NCI-H526 (cell line): Measurements from ENCODE around the gene SATL1.
"Not testable (repeated sequence)": the region's sequence is repeated elsewhere in the genome, so short reads cannot be mapped to it uniquely, and the experiment has no call there.

Source experiments
- DNase-seq, 2 experiments: peaks; one replicate each; lab custom pipeline; 2025; lab: John Stamatoyannopoulos, UW

The SATL1 gene

GRCh38 chrX:85243761-85244449 is at the start of gene SATL1, which contains the start of gene ZNF711:
Gene SATL1, minus strand, starts transcription at chrX:85243779. Its CDS starts 134,811 bp downstream, at chrX:85108968.
Gene ZNF711, plus strand, starts transcription at chrX:85243991. Its CDS starts 3,582 bp downstream, at chrX:85247573.
- peak; percentile 80 to 93 for DNase-seq

DNA sequence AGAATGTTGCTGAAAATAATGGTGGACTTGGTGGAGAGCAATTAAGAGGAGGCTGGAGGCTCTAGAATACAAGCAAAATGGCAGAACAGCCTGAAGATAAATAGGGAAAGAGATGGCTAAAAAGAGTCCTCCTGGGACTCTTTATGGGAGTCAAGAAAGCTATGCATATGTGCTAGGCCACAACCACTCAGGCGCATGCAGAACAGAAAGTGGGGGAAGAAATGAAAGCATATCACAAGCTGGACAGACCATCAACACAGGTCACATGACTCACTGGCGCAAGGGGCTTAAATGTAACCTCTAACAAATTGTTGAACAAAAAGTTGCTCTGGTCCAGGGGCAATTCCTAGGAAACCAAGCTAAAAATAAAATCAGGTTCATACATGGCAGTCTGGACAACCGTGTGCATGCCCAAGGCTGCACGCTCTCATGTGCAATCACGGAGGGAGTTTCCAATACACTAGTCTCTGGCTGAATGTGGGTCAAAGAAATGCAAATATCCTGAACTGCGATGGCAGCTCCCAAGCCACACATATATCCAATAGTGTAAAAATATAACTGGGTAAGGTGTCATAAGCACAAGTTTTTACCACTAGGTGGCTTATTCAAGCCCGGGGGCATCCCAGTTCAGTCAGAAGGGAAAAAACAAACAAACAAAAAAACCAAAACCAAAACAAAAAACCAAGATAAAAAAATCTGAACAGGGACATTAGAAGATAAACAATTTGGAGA is 45.6 kb upstream of the SATL1 start:
- peak in 1 of 2 experiments; percentile 0 for DNase-seq

DNA sequence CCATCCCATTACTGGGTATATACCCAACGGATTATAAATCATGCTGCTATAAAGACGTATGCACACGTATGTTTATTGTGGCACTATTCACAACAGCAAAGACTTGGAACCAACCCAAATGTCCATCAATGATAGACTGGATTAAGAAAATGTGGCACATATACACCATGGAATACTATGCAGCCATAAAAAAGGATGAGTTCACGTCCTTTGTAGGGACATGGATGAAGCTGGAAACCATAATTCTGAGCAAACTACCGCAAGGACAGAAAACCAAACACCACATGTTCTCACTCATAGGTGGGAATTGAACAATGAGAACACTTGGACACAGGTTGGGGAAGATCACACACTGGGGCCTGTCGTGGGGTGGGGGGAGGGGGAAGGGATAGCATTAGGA is 41.7 kb upstream of the SATL1 start:
- DNase-seq: not testable (repeated sequence)

DNA sequence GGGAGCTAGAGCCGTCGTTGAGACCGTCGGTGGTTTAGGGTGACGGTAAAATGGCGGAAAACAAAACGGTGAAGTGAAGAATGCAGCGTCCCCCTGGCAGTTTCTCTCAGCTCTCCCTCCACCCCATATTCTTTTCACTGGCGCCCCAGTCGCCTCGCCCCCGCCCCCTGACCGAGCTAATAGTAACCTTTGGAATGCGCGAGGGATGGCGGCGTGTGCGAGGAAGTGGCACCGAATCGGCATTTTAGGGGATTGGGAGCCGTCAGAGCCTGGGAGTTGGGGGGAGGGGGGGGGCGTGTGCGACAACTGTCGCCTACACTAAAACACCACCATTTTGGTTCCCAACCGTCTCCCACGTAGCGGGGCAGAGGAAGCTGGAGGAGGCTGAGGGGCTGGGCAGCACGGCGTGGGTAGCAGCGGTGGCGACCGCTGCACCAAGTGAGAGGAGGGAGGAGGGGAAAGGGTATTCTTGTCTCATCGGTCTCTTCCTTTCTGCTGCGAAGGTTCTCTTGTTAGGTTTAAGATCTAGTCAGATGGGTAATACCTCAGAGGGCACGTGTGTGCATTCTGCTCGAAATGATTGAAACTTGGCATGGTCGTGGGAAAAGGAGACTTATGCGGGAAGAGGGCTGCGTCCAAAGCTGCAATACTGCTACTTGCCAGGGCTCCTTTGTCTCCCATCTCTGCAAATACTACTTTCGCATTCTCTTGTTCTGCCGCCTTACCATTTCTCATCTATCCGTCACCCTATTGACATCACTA is 1.1 kb upstream of the SATL1 start:
- DNase-seq: peak; percentile 46 to 54

GRCh38 chrX:85243155-85243554 is 424 bp downstream of the SATL1 start:
- peak; percentile 1 to 34 for DNase-seq

- no peak for DNase-seq
These were observed 20.2 kb downstream of the SATL1 start for GRCh38 chrX:85223359-85223758.

DNA sequence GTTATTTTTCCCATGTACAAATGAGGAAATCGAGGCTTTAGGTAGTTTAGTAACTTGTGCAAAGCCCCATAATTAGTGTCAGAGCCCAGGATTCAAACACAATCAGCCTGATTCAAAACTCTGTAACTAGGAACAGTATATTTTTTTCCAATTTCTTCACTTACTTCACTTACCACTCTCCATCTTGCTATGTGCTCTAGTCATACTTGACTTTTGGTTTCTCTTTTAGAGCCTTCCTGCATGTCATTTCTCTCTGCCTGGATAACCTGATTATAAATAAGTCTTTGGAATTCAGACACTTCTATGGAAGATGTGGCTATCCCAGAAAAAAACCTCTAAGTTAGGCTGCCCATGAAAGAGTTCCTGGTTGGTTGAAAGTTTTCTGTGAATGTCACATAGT is 22.2 kb downstream of the SATL1 start:
- DNase-seq: no peak

DNA sequence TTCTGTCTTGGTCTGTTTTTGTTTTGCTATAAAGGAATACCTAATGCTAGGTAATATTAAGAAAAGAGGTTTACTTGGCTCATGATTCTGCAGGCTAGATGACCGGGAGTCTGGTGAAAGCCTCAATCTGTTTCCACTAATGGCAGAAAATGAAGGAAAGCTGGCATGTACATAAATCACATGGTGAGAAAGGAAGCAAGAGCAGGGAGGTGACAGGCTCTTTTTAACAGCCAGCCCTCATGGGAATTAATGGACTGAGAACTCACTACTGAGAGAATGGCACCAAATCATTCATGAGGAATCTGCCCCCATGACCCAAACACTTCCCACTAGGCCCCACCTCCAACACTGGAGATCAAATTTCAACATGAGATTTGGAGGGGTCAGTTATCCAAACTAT is 27.6 kb downstream of the SATL1 start:
- DNase-seq: no peak

DNA sequence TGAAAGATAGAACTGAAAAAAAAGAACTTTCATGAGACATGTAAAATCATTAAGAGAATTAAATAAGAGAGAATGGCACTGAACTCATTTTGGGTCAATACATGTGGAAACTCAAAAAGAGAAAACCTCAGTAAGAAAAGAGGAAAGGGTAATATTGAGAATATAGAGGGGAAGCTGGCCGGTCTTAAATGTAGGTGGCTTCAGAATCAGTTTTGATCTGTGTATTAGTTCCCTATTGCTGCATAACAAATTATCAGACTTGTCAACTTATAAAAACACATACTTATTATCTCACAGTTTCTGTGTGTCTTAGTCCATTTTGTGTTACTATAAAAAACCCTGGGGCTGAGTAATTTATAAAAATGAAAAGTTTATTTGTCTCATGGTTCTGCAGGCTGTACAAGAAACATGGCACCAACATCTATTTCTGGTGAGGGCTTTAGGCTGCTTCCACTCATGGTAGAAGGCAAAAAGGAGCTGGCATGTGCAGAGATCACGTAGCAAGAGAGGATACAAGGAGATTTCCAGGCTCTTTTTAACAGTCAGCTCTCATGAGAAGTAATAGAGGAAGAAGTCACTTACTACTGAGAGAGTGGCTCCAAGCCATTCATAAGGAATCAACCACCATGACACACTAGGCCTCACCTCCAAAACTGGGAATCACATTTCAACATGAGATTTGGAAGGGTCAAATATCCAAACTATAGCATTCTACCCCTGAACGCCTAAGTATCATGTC is 29.6 kb downstream of the SATL1 start:
- DNase-seq: no peak

DNA sequence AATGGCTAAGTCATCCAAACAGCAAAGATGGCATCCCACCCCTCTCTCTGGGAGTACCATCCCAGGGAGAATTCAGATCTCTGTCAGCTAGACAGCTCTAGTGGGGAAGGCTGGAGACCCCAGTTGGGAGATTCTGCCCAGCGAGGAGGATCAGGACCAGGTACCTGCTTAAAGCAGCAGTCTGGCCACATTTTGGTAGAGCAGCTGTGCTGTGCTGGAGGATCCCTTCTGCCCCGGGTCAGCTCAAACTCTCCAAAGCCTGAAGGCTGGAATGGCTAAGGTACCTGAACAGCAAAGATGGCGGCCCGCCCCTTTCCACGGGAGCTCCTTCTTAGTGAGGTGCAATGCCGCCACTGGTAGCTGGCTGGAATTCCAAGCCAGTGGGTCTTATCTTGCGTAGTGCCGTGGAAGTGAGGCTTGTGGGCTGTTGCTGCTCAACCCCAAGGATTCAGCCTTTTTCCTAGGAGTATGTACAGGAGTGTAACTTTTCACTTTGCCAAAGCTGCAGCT is 40.1 kb downstream of the SATL1 start:
- DNase-seq: no peak

DNA sequence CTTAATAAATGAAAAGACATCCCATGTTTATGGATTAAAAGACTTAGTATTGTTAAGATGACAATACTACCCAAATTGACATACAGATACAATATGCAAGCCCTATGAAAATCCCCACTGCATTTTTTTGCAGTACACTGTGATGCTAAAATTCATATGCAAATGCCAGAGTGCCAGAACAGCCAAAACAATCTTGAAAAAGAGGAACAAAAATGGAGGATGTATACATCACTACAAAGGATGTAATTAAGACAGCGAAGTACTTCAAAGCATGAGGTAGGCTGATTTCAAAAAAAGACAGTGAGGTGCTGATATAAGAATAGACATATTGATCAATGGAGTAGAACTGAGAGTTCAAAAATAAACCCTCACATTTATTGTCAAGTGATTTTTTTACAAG is 47.3 kb downstream of the SATL1 start:
- DNase-seq: no peak

DNA sequence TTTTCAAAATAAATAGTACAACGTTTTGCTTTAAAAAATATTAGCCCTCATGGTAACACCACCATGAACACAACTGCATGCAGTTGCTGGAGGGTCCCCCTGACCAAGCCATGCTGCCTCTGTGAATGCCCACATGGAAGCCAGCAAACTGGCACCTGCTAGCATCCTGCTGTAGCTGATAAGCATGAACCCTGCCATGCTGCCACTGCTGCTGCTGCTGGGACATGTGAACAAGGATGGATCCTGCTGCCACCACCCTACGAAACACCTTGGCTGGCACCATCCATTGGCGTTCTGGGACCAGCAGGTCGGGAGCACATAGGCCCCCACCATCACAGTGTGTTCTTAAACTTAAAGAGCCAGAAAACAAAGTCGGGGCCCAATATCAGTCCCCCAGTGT is 83.9 kb downstream of the SATL1 start:
- no peak for DNase-seq

DNA sequence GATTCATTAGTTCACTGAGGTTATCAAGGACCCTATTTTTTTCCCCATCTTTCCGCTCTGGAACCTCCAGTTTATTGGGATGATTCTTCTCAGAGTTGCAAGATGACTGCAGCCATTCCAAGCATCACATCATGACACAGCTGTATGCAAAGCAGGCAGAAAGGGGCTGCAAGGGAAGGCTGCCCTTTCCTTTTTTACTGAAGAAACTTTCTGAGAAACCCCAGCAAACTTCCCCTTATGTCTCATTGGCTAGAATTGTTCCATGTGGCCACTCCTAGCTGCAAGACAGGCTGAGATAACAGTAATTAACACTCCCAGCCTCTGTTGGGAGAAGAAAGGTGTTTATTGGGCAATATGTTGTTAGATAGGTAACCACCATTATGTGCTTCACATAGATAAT is 102.6 kb downstream of the SATL1 start:
- peak in 1 of 2 experiments; percentile 14 for DNase-seq

DNA sequence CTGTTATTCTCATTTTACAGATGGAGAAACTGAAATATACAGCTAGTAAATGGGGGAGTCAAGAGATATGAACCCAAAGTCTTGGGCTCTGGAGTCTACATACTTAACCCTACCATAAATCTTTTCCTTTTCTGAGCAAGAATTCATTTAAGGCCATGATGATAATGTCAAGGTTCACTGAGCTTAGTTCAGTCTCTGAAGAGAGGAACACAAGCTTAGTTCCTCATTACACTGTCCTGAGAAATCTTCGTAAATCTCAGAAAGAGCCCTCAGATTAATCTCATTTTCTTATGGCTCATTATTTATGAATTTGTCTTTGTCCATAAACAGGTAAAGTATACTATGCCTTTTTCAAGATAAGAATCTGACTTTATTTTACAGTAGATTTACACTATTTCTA is 104.2 kb downstream of the SATL1 start:
- no peak for DNase-seq

DNA sequence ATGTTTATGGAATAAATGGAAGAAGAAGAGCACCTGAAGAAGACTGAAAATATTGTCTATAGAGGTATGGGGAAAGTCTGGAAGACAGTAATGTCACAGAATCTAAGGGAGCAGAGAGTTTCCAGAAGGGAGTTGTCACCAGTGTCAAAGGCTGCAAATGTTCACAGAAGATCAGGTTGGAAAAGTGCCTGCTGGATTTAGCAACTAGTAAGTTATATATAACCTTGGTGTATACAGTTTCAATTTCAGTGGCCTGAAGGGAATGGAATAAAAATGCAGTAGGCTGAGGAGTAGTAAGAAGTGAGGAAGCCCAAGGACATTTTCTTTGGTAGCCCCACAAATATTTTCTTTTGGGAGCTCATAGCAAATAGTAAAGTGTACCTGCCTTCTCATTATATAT is 107.2 kb downstream of the SATL1 start:
- no peak for DNase-seq

DNA sequence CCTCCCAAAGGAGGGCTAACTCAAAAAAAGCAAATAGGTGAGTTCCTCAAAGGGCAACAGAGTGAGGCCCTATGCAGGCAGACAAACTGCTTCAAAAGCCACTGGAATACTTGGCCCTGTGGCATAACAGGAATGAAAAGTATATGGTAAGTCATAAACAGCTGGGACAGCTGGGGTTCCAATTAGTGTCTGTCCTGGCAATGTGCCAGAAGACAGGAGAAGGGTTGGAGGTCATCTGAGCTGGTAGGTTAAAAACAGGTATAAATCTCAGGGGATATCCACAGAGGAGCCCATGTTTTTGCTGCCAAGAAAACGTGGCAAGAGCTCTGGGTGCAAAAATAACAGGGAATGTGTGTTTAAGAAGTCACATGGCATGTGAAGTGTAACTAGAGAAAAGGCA is 128.3 kb downstream of the SATL1 start:
- no peak for DNase-seq

DNA sequence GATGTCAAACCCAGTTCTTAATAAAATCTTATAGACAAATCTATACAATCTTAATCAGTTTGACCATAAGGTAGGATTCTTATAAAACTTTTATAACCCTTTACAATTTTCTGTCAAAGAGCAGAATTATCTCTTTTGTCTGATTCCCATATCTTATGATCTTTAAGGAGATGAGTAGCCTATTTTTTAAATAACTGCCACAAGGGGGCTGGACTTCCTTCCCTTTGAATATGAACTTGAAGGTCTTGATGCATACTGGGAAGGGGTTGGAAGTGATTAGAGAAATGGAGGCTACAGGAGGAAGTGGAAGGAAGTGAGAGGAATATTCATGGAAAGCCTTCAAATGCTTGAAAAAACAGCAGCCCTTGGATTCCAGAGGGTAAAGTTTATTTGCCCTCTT is 128.8 kb downstream of the SATL1 start:
- no peak for DNase-seq

DNA sequence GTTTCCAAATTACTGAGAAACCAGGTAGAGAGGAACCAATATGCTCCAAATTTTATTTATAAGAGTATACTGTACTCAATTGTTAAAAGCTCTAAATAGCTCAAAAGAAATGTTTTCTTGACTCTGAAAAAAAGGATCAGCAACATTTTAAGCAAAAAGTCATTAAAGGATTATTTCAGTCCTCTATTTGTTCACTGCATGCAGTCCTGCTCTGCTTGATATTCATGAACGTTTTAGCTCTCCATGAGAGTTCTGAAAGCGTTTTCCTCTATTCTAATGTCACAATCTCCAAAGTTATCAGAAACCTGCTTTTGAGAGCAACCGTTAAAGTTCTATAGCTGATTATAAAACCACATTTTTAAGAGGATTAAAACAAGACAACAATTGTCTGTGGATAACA is 129.4 kb downstream of the SATL1 start:
- DNase-seq: no peak

GRCh38 chrX:85113746-85114145 is 129.8 kb downstream of the SATL1 start:
- no peak for DNase-seq

DNA sequence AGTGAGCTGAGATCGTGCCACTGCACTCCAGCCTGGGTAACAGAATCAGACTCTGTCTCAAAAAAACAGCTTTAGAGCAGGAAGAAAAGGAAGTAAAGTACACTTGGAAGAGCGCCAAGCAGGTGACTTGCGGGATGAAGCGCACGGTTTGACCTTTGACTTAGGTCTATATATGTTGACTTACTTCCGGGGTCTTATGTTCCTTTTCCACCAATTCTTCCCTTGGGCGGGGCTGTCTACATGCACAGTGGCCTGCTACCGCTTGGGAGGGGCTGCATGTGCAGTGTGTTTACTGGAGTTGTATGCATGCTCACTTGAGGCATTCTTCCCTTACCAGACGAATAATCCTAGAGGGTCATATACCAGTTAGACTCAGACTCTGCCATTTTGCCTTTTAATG is 131.3 kb downstream of the SATL1 start:
- no peak for DNase-seq

DNA sequence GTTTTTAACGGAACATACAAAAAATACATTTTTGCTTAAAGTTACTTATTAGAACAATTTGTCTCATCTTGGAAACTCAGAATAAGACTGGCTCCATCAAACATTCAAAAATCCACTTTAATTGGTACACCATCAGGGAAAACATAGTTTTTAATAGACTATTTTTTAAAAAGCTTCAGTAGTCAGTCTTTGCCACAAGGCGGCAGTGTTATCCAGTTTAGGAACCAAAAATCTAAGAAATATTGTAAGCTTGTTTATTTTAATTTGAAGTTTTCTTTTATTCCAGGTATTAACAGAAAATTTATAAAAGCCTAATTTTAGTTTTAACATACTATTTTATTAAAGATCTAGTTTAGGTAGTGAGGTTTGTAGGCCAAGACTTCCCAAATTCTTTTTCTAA is 132.2 kb downstream of the SATL1 start:
- DNase-seq: peak in 1 of 2 experiments; percentile 11

GRCh38 chrX:85109235-85109634 is 134.3 kb downstream of the SATL1 start:
- DNase-seq: peak in 1 of 2 experiments; percentile 24
